ENCODE results near the gene GPR39.

GPR39 gene

DNA sequence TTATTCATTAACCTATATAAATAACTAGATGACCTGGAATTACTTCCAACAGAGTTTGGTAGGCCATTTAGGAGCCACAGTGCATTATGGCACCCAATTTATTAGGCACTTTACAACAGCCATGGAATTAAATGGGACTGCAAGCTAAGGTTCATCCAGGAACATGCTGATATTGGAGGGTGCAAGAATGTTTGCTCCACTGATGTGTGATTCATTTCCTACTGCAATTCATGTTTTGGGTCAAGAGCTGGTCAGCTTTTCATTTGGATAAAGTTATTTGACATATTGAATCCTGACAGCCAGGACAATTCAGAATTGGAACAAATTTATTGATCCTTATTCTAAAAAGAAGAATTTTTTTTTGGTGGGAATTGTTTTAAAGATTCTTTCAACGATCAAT is 265.2 kb downstream of the GPR39 start:
- DNase-seq, result no peak

DNA sequence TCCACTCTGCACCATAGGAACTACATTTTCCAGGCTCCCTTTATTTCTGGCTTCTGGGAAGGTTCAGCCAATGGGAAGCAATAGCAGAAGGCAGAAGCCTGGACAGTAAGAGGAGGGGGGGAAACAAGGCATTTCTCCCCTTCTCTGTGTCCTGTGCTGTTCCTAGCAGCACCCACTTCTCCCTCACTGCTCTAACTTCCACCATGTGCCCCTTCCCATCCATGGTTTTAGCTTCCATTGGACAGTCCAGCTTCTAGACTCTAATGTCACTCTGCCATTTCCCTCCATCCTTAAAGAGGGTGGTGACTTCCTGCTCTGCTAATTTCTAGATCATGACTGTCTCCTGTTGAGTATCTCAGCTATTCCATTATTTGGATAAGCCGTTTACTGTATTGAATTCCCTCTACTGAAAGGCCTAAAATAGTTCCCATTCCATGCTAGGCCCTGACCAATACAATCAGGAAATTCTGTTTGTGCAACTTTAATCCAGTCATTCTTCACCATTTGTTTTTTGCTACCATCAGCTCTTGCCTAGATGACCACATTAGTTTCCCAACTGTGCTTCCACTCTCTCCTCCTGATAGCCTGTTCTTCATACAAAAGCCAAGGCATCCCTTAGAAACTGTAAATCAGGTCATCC is 274.2 kb downstream of the GPR39 start:
- DNase-seq, result no peak

DNA sequence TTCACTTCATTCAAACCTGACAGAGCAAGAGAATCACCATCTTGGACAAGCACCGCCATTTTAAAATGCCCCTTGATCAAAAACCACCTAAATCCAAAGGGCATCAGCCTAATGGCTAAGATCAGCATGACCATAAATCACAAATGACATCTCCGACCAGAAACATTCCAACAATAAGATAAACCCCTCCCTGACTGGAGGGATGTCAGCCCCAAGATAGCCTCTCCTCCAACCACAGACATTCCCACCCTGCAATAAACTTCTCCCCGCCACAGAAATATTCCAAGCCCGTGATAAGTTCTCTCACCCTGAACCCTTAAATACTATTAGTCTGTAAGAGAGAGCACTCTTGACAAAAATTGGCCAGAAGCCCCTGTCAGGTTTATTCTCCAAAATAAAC is 275.0 kb downstream of the GPR39 start:
- DNase-seq, result no peak

DNA sequence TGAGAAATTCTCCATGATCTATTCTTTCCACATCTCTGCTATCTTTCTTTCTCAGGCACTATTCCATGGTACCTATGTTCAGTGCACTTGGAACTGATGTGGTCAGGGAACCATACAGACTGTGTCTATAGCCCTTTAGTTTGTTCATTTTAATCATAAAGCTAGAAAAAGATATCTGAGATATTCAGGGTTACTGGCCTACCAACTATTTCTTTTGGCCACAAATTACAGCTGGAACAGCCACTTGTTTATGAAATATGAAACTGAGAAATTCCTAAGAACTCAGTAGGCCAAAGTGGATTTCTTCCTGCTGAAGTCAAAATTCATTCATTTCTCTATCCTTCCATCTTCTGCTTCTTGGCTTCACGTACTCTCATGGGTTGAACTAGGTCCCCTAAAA is 276.2 kb downstream of the GPR39 start:
- no peak for DNase-seq

All from NCI-H82 (cell line).